Measurements from ENCODE around the gene OMA1. TPM values are rescaled to one million over a fixed set of nuclear protein-coding genes. Genes with fewer than 3 reads are reported as not detected.
"Not testable (repeated sequence)": the region's sequence is repeated elsewhere in the genome, so short reads cannot be mapped to it uniquely, and the experiment has no call there.

Gene OMA1
- total RNA-seq, 1 experiment from 2014 or later, result 34.8 TPM

DNA sequence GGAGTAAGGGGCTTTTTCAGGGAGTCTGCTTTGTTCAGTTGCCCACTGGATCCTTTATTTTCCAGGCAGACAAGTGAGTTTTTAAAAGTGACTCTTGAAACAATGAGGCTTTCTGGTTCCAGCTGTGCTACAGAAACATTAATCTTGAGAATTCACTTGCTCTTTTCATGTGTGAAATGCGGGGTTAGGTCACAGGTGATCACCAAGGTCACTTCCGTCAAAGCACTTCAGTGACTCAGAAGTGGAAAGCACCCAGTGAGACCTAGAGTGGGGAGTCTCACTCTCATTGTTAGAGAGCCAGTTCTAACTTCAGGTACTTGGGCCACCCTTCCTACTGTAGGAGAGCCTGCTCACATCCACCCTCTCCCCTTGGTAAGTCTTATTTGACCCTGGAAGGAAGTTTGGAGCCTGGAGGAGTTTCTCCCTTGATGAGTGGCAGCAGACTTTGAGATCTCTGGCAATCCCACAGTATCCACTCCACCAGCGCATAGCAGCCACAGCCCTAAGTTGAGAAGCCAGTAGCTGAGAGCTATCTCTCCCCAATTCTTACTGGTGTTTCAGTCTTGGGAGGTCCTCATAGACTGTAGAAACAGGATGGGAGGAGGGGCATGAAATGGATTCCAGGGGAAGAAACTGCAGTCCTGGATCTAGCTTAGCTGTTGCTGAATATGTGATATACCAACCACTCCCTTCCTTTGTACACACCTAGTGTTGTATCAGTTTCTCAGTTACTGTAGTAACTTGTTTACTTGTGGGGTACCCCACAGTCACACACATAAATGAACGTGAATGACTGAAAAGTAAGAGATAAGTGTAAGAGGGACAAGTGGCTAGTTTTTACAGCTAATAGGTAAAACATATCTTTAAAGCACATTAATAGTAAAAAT, 27.4 kb upstream of the OMA1 start:
- no peak for DNase-seq (ENCODE audit: low spot score)

DNA sequence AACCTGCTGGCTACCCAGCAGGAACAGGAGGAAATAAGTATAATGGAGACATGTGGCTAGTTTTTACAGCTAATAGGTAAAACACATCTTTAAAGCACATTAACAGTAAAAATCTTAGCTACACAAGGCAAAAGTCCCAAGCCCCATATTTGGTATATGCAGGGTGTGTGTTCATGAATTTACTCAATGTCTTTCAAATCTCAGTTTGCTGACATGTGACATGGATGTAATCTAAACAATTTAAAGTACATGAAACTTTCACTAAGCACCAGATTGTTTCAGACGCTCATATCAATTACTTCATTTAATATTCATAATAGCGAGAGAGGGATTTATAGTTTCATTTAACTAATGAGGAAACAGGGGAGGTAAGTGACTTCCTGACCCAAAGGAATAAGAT, 26.6 kb upstream of the OMA1 start:
- no peak for DNase-seq (ENCODE audit: low spot score)

DNA sequence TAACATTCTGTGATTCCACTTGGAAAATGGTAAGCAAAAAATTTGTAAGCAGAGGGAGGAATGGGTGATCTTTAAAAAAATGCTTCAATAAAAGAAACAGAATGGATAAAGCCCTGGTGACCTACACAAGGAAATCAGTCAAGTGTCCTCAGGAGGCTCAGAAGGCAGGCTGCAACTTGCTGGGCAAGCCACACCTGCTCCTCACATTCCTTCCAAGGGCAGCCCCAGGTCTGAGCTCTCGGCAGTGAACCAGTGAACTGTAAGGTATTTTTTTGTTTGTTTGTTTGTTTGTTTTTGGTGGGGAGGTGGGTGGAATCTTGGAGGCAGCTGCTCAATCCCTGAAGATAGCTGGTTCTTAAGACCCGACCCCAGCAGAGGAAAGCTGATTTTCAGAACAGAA, 26.2 kb upstream of the OMA1 start:
- no peak for DNase-seq (ENCODE audit: low spot score)

DNA sequence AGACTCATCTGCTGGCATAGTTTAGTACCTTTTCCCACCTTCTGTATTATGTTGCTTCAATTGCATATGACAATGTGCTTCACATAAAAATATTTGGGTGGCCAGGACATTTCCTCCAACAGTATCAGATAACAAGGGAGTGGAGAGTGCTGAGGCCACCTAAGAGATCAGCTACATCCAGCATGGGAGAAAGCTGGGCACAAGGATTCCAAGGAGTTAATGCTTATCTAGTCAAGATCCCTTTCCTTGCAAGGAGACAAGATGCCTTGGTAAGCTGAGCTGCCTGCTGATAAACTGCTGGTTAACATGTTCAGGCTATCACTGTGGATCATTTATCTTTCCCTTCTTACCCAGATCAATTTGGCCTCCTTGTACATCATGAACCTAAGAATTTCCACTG, 25.1 kb upstream of the OMA1 start:
- no peak for DNase-seq (ENCODE audit: low spot score)

DNA sequence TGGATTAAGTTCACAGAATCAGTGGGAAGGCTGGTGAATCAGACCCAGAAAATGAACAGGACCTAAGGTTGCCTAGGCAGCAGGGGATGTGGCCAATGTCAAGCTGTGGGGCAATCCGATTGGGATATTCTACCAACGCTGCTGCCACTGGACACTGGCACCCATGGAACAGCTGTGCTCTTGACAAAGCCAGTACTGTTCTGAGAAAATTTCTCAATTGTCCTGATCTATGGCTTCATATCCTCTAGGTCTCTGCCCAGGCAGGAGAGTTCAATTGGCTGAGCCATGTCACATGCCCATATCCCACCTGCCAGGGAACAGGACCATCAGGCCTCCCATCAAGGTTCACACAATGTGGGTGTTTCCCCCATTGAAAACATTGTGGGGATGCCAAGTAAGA, 24.3 kb upstream of the OMA1 start:
- DNase-seq (ENCODE audit: low spot score), result no peak

DNA sequence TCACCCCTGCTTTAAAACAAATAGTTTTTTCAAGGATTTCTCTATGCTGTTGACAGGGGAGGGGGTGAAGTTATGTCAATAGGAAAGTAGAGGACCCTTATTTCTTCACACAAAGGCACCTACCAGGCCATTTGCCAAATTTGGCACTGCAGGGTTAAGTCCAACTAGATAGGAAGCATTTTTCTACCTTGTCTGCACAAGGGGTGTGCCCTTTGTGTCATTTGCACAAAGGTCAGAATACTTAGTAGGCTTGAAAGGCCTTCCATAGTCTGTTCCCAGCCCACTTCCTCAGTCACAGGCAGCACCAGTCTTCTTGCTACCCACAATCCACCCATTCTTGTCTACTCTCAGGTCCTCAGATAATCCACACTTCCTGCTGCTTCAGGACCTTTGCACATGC, 23.6 kb upstream of the OMA1 start:
- no peak for DNase-seq (ENCODE audit: low spot score)

DNA sequence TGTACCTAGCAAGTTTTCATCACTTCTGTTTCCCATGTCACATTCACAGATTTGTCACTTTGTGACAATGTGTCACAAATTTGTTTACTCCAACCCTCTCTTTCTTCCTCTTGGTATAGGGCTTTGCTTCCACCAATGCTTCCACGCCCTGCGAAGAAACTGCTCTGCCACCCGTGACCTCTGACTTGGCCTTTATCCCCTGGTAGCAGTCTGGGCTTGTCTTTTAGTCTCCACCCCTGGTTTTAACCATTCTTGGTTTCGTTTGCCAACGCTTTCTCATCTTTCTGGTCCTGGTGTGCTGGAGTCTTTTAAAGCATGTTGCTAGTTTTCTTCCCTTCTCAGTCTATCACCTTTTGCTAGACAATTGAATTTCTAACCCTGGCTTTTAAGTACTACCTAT, 22.4 kb upstream of the OMA1 start:
- DNase-seq (ENCODE audit: low spot score), result no peak

DNA sequence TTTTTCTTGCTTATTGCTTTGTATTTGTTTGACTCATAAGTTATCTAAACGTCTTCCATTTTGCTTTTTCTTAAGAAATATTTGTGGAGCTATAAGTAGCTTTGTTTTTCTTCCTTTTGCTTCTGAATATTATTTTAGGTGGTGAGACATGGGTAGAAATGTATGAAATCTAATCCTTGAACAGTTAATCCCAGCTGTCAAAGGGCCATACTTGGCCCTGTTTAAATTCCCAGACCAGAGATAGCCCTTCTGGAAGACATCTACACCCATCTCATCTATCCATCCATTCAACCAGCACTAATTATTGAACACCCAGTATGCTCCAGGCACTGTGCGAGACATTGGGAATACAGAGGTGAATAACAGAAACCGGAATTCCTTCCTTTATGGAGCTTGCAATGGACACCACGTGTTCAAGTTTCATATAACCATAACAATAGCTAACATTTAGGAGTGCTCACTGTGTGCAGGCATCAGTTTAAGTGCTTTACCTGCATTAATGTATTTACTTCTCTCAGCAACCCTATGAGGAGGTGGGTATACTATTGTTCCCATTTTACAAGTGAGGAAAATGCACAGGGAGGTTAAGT, 21.8 kb upstream of the OMA1 start:
- no peak for DNase-seq (ENCODE audit: low spot score)

DNA sequence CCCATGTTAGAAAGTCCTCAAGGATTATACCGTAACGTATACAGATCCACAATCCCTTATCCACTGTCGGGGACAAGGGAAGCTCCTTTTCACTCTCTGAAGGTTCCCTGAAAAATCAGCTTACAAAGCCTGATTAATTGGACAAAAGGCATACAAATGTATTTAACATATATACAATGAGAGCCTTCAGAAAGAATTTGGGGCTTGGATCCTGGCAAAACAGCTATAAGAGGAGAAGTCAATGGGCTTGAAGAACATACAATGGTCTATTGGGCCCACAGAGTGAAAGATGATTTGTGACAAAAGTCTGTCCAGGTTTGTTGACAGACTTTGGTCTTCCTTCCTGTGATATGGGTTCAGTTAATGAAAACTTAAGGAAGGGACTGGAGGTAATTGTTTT, 19.8 kb upstream of the OMA1 start:
- DNase-seq (ENCODE audit: low spot score), result no peak

DNA sequence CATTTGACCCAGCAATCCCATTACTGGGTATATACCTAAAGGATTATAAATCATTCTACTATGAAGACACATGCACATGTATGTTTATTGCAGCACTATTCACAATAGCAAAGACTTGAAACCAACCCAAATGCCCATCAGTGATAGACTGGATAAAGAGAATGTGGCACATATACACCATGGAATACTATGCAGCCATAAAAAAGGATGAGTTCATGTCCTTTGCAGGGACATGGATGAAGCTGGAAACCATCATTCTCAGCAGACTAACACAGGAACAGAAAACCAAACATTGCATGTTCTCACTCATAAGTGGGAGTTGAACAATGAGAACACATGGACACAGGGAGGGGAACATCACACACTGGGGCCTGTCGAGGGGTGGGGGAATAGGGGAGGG, 17.2 kb upstream of the OMA1 start:
- not testable (repeated sequence) for DNase-seq (ENCODE audit: low spot score)

DNA sequence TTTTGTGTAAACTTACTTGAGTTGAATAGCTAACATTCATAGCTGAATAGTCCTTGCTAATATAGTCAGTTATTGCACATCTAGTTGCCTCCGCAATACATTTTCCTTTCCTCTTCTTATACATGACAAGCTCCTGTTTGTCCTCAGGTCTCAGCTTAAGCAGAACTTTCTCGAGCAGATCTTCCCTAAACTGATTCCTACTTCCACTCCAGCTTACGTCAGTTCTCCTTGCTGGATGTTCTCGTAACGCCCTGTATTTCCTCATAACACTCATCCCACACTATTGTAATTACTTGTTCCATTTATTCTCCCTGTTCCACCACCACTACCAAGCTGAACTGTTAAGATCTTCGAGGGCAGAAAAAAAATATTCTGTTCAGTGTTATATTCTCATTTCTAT, 15.1 kb upstream of the OMA1 start:
- DNase-seq (ENCODE audit: low spot score), result no peak

DNA sequence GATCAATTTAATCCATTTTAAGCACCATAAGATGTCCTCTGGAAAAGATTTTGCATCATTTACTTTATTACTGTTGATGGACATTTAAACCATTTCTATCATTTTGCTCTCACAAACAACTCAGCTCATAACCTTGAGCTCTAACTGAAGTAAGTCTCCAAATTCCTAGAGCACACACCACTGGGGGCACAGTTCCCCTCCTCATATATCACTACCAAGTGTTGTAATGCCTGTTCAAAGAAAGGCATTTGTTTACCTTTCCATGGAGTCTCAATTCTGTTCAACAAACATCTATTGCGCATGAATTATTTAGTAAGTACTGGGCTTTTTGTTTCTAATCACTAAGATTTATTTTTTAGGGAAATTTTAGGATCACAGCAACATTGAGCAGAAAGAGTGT, 8.9 kb upstream of the OMA1 start:
- DNase-seq (ENCODE audit: low spot score), result no peak

DNA sequence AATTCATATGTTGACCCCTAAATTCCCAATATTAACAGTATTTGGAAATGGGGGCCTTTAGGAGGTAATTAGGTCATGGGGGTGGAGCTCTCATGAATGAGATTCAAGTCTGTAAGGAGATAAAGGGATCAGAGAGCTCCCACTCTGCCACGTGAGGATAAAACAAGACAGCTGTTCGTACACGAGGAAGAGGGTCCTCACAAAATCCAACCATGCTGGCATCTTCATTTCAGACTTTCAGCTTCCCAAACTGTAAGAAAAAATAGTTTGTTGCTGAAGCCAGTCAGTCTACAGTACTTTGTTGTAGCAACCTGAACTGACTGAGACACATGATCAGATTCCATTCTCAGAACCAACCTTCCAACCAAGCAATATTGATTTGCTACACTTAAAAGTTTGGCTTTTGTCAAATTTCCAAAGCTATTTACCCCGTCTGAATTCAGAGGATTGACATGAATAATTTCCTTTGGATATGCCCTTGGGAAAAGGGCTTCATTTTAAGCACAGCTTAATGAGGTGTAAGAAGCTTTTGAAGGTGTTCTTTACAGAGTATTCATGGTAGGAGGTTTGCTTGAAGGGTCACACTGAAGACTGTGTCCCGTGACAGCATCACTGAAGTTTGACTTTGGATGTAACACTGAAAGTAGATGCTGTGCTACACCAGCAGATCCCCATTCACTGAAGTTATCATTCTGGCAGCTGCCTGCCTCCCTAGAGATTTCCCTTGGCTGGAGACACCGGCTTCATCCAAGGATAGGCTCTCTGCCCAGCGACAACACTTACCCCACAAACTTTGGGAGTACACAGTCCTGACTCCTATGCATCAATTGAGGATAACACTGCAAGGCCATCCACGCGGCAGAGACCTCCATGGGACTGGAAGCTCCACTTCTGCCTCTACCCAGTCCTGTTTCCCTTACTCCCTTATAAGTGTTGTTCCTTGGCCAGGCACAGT, 4.9 kb upstream of the OMA1 start:
- no peak for DNase-seq (ENCODE audit: low spot score)

DNA sequence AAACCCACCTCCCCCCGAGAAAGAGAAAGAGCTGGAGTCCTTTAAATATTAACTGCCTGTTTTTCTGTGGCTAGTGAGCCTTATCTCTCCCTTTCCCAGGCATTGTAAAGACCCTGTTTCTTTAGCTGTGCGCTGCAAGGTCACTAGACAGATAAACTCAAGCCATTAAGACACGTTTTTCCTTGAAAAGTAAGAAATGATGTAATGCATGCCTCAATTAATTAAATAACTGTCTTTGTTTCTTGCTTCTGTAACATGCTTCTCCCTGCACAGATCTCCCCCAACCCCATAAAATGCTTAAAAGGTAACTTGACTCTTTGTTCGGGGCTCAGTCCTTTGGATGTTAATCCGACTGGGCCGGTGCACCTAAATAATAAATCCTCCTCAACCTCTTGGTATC, 2.8 kb upstream of the OMA1 start:
- not testable (repeated sequence) for DNase-seq (ENCODE audit: low spot score)

DNA sequence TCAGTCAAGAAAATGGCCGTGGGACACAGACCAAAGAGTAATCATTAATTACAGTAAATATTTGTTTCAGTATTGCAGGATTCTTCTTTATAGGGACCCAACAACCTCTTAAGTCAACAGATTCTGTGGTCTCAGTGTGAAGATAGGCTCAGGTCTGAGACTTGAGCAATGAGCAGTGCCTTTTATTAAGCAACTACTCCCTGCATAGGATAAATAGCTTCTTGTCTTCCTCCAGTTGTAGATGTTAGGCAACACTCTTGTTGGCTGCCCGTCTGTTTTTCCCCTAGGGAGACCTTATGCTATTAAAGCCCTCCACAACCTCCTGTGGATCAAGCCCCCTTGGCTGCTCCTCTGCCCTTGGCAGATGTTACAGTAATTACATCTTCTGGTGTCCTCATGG, 1.8 kb upstream of the OMA1 start:
- DNase-seq (ENCODE audit: low spot score), result no peak

DNA sequence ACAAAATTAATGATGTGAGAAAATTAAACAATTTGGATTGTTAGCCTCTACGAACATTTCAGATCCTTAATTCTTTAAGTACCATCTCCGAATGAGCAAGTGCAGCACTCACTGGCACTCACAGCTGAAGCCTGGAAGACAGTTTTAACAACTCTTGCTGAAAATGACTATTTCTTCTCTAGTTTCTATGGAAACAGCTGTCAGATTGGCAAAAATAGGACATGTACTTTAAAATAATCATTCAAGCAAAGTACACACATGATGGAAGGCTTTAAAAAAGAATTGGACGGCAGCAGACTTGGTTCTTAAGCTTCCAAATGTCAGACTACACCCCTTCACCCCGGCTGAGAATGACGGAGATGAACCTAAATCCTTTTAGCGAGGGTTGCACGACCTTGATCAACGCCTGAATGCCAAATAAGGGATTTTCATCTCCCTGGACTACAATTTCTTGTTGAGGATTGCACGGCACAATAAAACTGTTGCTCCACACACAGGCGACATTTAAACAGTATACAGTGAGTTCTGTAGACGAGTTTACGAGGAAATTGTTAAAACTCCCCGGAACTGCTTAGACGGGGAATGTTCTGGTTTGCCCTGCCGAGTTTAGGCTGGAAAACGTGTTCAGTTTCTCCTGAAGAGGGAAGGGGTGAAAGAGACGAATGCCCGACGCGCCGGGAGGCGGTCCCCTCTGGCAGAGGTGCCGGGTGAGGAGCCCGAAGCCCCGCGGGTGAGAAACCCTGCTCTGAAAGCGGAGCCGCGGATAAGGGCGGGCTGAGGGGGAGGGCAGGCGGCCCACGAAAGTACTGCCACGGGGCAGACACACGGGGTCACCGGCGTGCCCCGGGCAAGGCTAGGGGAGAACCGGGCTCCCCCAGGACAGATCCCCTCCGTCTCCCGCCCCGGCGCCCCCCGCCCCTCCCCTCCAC, 671 bp downstream of the OMA1 start:
- DNase-seq (ENCODE audit: low spot score), result peak; percentile 82

DNA sequence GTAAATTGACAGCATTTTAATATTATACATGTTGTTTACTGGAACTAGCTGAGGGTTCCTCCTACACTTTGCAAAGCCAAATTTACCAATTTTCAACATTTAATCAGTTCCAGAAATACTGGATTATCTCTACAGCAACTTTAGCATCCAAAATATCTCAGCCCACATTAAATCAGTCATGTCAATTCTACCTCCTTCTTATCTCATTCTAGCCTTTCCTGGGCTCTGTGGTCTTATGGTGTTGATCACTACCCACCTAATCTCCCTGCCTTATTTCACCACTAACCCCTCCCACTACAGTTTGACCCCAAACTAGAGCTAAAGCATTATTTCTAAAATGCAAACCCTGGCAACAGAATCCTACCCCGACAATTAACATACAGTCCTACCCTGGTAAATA, 3.3 kb downstream of the OMA1 start:
- no peak for DNase-seq (ENCODE audit: low spot score)

DNA sequence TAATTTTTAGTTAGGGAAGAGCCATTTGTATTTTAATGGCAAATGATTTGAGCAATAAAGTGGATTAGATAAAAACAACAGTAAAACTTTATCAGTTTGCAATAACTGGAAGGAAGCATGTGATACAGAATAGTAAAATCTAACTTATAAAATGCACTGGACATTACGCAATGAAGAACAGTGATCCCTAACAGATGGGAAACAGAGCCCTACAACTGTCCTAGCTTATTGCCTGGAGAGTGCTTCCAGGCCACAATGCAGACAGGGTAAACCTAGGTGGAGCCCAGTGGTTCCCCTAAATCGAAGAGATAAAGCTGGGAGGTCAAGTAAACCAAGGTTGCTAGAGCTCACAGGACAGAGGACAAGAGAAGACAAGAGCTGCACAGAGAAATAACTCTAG, 7.0 kb downstream of the OMA1 start:
- no peak for DNase-seq (ENCODE audit: low spot score)

DNA sequence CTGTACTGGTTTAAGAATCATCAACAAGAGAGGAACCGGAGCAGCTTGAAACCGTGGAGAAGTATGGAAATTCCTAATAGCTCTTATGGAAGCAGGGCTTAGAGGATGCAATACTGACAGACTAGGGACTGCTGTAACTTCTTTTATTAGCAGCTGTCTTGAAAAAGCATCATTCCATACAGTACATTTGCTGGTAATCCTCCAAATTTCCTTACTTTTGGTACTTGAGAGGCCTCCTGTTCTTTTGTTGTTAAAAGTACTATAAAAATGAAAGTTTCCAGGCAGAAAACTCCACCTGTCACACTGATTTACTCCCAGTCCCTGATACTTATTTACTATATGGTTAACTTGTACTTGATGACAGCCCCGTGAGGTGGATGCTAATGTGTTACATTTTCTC, 7.7 kb downstream of the OMA1 start:
- DNase-seq (ENCODE audit: low spot score), result no peak

DNA sequence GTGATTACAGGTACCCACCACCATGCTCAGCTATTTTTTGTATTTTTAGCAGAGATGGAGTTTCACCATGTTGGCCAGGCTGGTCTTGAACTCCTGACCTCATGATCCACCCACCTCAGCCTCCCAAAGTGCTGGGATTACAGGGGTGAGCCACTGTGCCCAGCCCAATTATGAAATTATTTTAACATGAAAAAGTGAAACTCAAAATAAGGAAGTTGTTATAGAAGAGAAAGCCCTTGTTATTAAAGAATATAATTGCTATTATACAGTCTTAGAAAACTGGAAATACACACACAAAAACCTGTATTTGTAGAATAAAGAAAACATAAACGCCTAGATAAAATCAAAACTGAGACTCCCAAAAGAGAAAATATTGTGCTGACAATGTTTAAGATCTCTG, 14.7 kb downstream of the OMA1 start:
- not testable (repeated sequence) for DNase-seq (ENCODE audit: low spot score)

DNA sequence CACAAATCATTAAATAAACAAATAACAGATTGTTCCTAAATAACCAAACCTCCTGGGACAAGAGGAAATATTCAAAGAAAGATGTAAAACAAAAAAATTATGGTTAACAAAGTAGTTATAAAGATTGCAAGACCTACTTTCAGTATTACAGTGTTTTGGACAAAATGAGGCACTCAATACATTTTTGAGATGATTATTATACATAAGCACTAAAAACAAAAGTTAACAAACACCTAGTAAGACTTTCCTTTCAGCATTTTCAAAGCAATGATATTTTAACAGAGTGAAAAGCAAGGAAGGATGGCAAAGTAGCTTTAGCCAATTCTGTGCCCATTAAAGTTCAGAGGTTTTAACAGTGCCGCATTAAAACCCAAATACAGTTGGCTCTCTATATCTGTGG, 17.2 kb downstream of the OMA1 start:
- no peak for DNase-seq (ENCODE audit: low spot score)
